Measurements from ENCODE around the gene ZACN. TPM values are rescaled to one million over a fixed set of nuclear protein-coding genes. Genes with fewer than 3 reads are reported as not detected.
A peak's percentile ranks its signal among the peaks of the same experiment; 100 is the strongest.

Gene ZACN
- total RNA-seq, 2 donors from 2014 or later, result not detected

GRCh38 chr17:76065775-76066174 is 13.2 kb upstream of the ZACN start:
- peaks cover 7 to 14% of the 10 kb centered on the region in 2 donors for H3K36me3 ChIP-seq
- no peak overlapping the region for H3K27ac ChIP-seq
- H3K4me3 ChIP-seq, result no peak overlapping the region
- H3K27me3 ChIP-seq (replicated peaks; ENCODE audit: insufficient read depth), result no peaks in the 10 kb centered on the region
- 61% methylated on average over 4 of the region's 4 CpGs for WGBS
- TF ChIP-seq POLR2A (IDR thresholded peaks at IDR 0.05) (no peak), POLR2AphosphoS5 (IDR thresholded peaks at IDR 0.05) (no peak), CTCF (IDR thresholded peaks at IDR 0.05) (no peak)
- intact Hi-C loops (cut with DNase I), result no loop called here
- no peak for DNase-seq (ENCODE audit: low spot score)
- H3K9me3 ChIP-seq, result no peaks in the 10 kb centered on the region
- H3K4me1 ChIP-seq (replicated peaks), result peaks cover 5% of the 10 kb centered on the region

- DNase-seq (ENCODE audit: low spot score), result no peak
- peak overlapping the region; percentile 63 to 82 for H3K4me3 ChIP-seq
- TF ChIP-seq POLR2AphosphoS5 (IDR thresholded peaks at IDR 0.05) (no peak), CTCF (IDR thresholded peaks at IDR 0.05) (no peak), POLR2A (IDR thresholded peaks at IDR 0.05) (no peak)
- WGBS, result 8% methylated on average over 15 of the region's 15 CpGs
- intact Hi-C loops (cut with DNase I), result no loop called here
- peaks cover 25% of the 10 kb centered on the region for H3K27me3 ChIP-seq (replicated peaks; ENCODE audit: insufficient read depth)
- peaks cover 9% of the 10 kb centered on the region for H3K4me1 ChIP-seq (replicated peaks)
- H3K27ac ChIP-seq, result peak overlapping the region; percentile 39 to 69
- H3K36me3 ChIP-seq, result no peaks in the 10 kb centered on the region
- no peaks in the 10 kb centered on the region for H3K9me3 ChIP-seq
Observed at GRCh38 chr17:76071531-76072147, 7.3 kb upstream of the ZACN start.

GRCh38 chr17:76072148-76072858 is 6.7 kb upstream of the ZACN start, which contains the start of gene SRP68:
Gene SRP68 (minus strand): TSS chr17:76072517. CDS start chr17:76072491, 26 bp downstream.
- peaks cover 31% of the 10 kb centered on the region for H3K27me3 ChIP-seq (replicated peaks; ENCODE audit: insufficient read depth)
- H3K36me3 ChIP-seq, result no peaks in the 10 kb centered on the region
- TF ChIP-seq POLR2A (IDR thresholded peaks at IDR 0.05), result peak; percentile 80
- TF ChIP-seq POLR2AphosphoS5 (IDR thresholded peaks at IDR 0.05), result peak; percentile 96
- peak in 2 of 4 experiments; percentile 21 to 33 for TF ChIP-seq CTCF (IDR thresholded peaks at IDR 0.05)
- intact Hi-C loops (cut with DNase I), result no loop called here
- WGBS, result 0% methylated on average over 47 of the region's 57 CpGs
- peaks cover 9% of the 10 kb centered on the region for H3K4me1 ChIP-seq (replicated peaks)
- peak; percentile 95 for DNase-seq (ENCODE audit: low spot score)
- peak within 1 kb of the TSS; percentile 63 to 82 for H3K4me3 ChIP-seq
- H3K9me3 ChIP-seq, result no peaks in the 10 kb centered on the region
- H3K27ac ChIP-seq, result peak within 1 kb of the TSS; percentile 39 to 69

- no peak for TF ChIP-seq POLR2A (IDR thresholded peaks at IDR 0.05)
- no peak for TF ChIP-seq CTCF (IDR thresholded peaks at IDR 0.05)
- TF ChIP-seq POLR2AphosphoS5 (IDR thresholded peaks at IDR 0.05), result no peak
- no peaks in the 10 kb centered on the region for H3K36me3 ChIP-seq
- H3K27ac ChIP-seq, result no peak within 1 kb of the TSS
- intact Hi-C loops (cut with DNase I), result no loop called here
- H3K9me3 ChIP-seq, result no peaks in the 10 kb centered on the region
- H3K4me3 ChIP-seq, result no peak within 1 kb of the TSS
- H3K4me1 ChIP-seq (replicated peaks), result peaks cover 9% of the 10 kb centered on the region
- 2% methylated on average over 76 of the region's 92 CpGs for WGBS
- DNase-seq (ENCODE audit: low spot score), result no peak
- H3K27me3 ChIP-seq (replicated peaks; ENCODE audit: insufficient read depth), result peaks cover 32% of the 10 kb centered on the region
Observed at GRCh38 chr17:76074390-76075363, 4.3 kb upstream of the ZACN start, which contains the start of gene GALR2. Gene GALR2 (plus strand): TSS chr17:76074781. CDS start chr17:76074884, 103 bp downstream.

Data from prostate gland (tissue), 2 donors.